Measurements from ENCODE around the gene POU6F2. TPM values are rescaled to one million over a fixed set of nuclear protein-coding genes. Genes with fewer than 3 reads are reported as not detected.

POU6F2 gene
- total and polyA plus RNA-seq, 9 of the 15 experiments (the other 6 are each of a cell fraction or from before 2014, with no cell fraction given), result 0.29 to 1.5 (median 0.96) TPM

DNA sequence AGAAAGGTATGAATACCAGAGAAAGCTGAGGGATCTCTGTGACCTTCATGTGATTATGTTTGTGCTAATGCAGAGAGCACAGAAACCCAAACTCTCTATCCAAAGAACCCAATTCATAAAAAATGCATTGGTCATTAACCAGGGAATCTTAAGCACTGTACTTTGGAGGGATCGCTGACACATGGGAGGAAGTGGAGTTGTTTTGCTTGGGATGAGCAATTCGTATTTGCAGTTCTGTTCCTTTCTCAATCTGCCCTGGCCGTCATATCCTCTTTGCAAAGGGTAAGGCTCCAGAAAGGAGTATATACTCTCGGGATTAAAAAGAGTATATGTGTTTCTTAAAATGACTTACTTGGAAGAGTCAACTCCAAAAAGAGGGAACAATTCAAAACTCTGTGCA lies 221.3 kb downstream of the POU6F2 start (continued):
- TF ChIP-seq, protein P1, sequence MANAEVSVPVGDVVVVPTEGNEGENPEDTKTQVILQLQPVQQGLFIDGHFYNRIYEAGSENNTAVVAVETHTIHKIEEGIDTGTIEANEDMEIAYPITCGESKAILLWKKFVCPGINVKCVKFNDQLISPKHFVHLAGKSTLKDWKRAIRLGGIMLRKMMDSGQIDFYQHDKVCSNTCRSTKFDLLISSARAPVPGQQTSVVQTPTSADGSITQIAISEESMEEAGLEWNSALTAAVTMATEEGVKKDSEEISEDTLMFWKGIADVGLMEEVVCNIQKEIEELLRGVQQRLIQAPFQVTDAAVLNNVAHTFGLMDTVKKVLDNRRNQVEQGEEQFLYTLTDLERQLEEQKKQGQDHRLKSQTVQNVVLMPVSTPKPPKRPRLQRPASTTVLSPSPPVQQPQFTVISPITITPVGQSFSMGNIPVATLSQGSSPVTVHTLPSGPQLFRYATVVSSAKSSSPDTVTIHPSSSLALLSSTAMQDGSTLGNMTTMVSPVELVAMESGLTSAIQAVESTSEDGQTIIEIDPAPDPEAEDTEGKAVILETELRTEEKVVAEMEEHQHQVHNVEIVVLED (CRISPR knock-in tag; IDR thresholded peaks at IDR 0.05), result no peak
- TF ChIP-seq, protein P2, sequence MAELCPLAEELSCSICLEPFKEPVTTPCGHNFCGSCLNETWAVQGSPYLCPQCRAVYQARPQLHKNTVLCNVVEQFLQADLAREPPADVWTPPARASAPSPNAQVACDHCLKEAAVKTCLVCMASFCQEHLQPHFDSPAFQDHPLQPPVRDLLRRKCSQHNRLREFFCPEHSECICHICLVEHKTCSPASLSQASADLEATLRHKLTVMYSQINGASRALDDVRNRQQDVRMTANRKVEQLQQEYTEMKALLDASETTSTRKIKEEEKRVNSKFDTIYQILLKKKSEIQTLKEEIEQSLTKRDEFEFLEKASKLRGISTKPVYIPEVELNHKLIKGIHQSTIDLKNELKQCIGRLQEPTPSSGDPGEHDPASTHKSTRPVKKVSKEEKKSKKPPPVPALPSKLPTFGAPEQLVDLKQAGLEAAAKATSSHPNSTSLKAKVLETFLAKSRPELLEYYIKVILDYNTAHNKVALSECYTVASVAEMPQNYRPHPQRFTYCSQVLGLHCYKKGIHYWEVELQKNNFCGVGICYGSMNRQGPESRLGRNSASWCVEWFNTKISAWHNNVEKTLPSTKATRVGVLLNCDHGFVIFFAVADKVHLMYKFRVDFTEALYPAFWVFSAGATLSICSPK (IDR thresholded peaks at IDR 0.05; ENCODE audit: borderline replicate concordance), result no peak
- TF ChIP-seq TCF7 (IDR thresholded peaks at IDR 0.05; ENCODE audit: borderline replicate concordance) (no peak), SREBF1 (IDR thresholded peaks at IDR 0.05; ENCODE audit: borderline replicate concordance, low read depth, low read length) (no peak), ZNF431 (CRISPR knock-in tag; IDR thresholded peaks at IDR 0.05) (no peak), ZNF408 (CRISPR knock-in tag; IDR thresholded peaks at IDR 0.05; ENCODE audit: low read depth) (no peak), NFE2 (IDR thresholded peaks at IDR 0.05; ENCODE audit: low read depth) (no peak)
- TF ChIP-seq, protein P3, sequence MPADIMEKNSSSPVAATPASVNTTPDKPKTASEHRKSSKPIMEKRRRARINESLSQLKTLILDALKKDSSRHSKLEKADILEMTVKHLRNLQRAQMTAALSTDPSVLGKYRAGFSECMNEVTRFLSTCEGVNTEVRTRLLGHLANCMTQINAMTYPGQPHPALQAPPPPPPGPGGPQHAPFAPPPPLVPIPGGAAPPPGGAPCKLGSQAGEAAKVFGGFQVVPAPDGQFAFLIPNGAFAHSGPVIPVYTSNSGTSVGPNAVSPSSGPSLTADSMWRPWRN (IDR thresholded peaks at IDR 0.05; ENCODE audit: low read depth), result no peak
